Measurements from ENCODE around the gene APBB1IP. TPM values are rescaled to one million over a fixed set of nuclear protein-coding genes. Genes with fewer than 3 reads are reported as not detected.

The APBB1IP gene
- total RNA-seq, 2 experiments from 2014 or later: 44.5 to 45.6 TPM

- Histone ChIP-seq H3K9me3 (ENCODE audit: control insufficient read depth in 1 of 2, insufficient read depth in 1 of 2, low read length in 2 of 2) (no peaks in the 10 kb centered on the region), H3K36me3 (ENCODE audit: insufficient read depth, low read length) (peaks cover 9% of the 10 kb centered on the region), H3K27ac (ENCODE audit: low read depth in 1 of 2, low read length in 2 of 2) (peak overlapping the region; percentile 69 to 91), H3K4me3 (ENCODE audit: low read length) (peak overlapping the region; percentile 91), H3K27me3 (ENCODE audit: control insufficient read depth in 1 of 2, insufficient read depth in 2 of 2, low read length in 2 of 2) (no peaks in the 10 kb centered on the region), H3K4me1 (ENCODE audit: insufficient read depth, low read length) (peaks cover 53% of the 10 kb centered on the region)
- ATAC-seq (ENCODE audit: poor library complexity): peak; percentile 37
- H3K36me3 Mint-ChIP-seq (ENCODE audit: low read depth): peaks cover 37% of the 10 kb centered on the region
- TF ChIP-seq CTCF (IDR thresholded peaks at IDR 0.05): no peak
- peaks cover 70% of the 10 kb centered on the region for H3K4me1 Mint-ChIP-seq (ENCODE audit: low read depth)
- DNase-seq: peak in 4 of 14 experiments; percentile 38 to 48 (median 42)
- ChIA-PET CTCF (interaction anchor here (1.0 to 2.1 kb wide), 3 partner anchors 13 to 64 kb away, joined by 3 to 5 read pairs (median 4); no protein-coding TSS in a partner anchor), POLR2A (interaction anchor here (1.0 to 5.4 kb wide), 6 partner anchors 9 to 47 kb away, joined by 3 to 28 read pairs (median 15); no protein-coding TSS in a partner anchor)
- H3K27ac Mint-ChIP-seq: peak overlapping the region; percentile 97
- intact Hi-C loops (cut with DNase I, micrococcal nuclease): loop anchor here (1.0 to 10.0 kb wide), 6 partner anchors 9 to 715 kb away; partner anchors contain the start of genes MASTL (in 2 of the 2) and YME1L1 (in 2 of the 2)
- no peaks in the 10 kb centered on the region for H3K27me3 Mint-ChIP-seq
- H3K4me3 Mint-ChIP-seq: peak overlapping the region; percentile 98
- H3K9me3 Mint-ChIP-seq: no peaks in the 10 kb centered on the region
These were observed 1.4 kb downstream of the APBB1IP start for GRCh38 chr10:26439406-26440087.

GRCh38 chr10:26440088-26440470 is 1.9 kb downstream of the APBB1IP start:
- H3K36me3 Mint-ChIP-seq (ENCODE audit: low read depth): peaks cover 38% of the 10 kb centered on the region
- Histone ChIP-seq H3K4me3 (ENCODE audit: low read length) (peak overlapping the region; percentile 91), H3K27ac (ENCODE audit: low read depth in 1 of 2, low read length in 2 of 2) (peak overlapping the region; percentile 69 to 91), H3K4me1 (ENCODE audit: insufficient read depth, low read length) (peaks cover 53% of the 10 kb centered on the region), H3K36me3 (ENCODE audit: insufficient read depth, low read length) (peaks cover 9% of the 10 kb centered on the region), H3K27me3 (ENCODE audit: control insufficient read depth in 1 of 2, insufficient read depth in 2 of 2, low read length in 2 of 2) (no peaks in the 10 kb centered on the region), H3K9me3 (ENCODE audit: control insufficient read depth in 1 of 2, insufficient read depth in 1 of 2, low read length in 2 of 2) (no peaks in the 10 kb centered on the region)
- ChIA-PET POLR2A (interaction anchor here (1.0 to 5.4 kb wide), 4 partner anchors 9 to 47 kb away, joined by 3 to 28 read pairs (median 26); no protein-coding TSS in a partner anchor), CTCF (interaction anchor here (1.0 to 2.1 kb wide), 2 partner anchors 13 to 64 kb away, joined by 3 to 5 read pairs; no protein-coding TSS in a partner anchor)
- H3K4me1 Mint-ChIP-seq (ENCODE audit: low read depth): peaks cover 67% of the 10 kb centered on the region
- no peaks in the 10 kb centered on the region for H3K27me3 Mint-ChIP-seq
- no peak for TF ChIP-seq CTCF (IDR thresholded peaks at IDR 0.05)
- no peak for ATAC-seq (ENCODE audit: poor library complexity)
- peak overlapping the region; percentile 97 for H3K27ac Mint-ChIP-seq
- intact Hi-C loops (cut with DNase I, micrococcal nuclease): loop anchor here (10.0 kb wide), 1 partner anchor 715 kb away; the partner anchor contains the start of genes MASTL (in 2 of the 2) and YME1L1 (in 2 of the 2)
- no peak for DNase-seq
- no peaks in the 10 kb centered on the region for H3K9me3 Mint-ChIP-seq
- peak overlapping the region; percentile 98 for H3K4me3 Mint-ChIP-seq

GRCh38 chr10:26441491-26442214 is 3.5 kb downstream of the APBB1IP start:
- Histone ChIP-seq H3K36me3 (ENCODE audit: insufficient read depth, low read length) (peaks cover 14% of the 10 kb centered on the region), H3K4me3 (ENCODE audit: low read length) (peak overlapping the region; percentile 91), H3K27me3 (ENCODE audit: control insufficient read depth in 1 of 2, insufficient read depth in 2 of 2, low read length in 2 of 2) (no peaks in the 10 kb centered on the region), H3K27ac (ENCODE audit: low read depth in 1 of 2, low read length in 2 of 2) (peak overlapping the region; percentile 66 to 69), H3K4me1 (ENCODE audit: insufficient read depth, low read length) (peaks cover 50% of the 10 kb centered on the region), H3K9me3 (ENCODE audit: control insufficient read depth in 1 of 2, insufficient read depth in 1 of 2, low read length in 2 of 2) (no peaks in the 10 kb centered on the region)
- Mint-ChIP-seq H3K9me3 (no peaks in the 10 kb centered on the region), H3K27ac (peak overlapping the region; percentile 97), H3K4me3 (peak overlapping the region; percentile 85), H3K27me3 (no peaks in the 10 kb centered on the region), H3K36me3 (ENCODE audit: low read depth) (peaks cover 51% of the 10 kb centered on the region), H3K4me1 (ENCODE audit: low read depth) (peaks cover 67% of the 10 kb centered on the region)
- CTCF ChIA-PET: interaction anchor here (0.8 kb wide), 1 partner anchor 16 kb away, joined by 3 read pairs; no protein-coding TSS in a partner anchor
- ATAC-seq (ENCODE audit: poor library complexity): no peak
- TF ChIP-seq CTCF (IDR thresholded peaks at IDR 0.05): no peak
- intact Hi-C loops (cut with DNase I, micrococcal nuclease): loop anchor here (10.0 kb wide), 1 partner anchor 713 kb away; the partner anchor contains the start of genes MASTL (in 2 of the 2) and YME1L1 (in 2 of the 2)
- peak in 4 of 14 experiments; percentile 45 to 73 (median 66) for DNase-seq
- POLR2A ChIA-PET: interaction anchor here (0.8 to 5.4 kb wide), 9 partner anchors 15 to 713 kb away, joined by 3 to 28 read pairs (median 6); partner anchors contain the start of gene YME1L1

Data from CD4-positive, alpha-beta T cell (primary cell).